ENCODE measurements around the gene ALPK3. TPM values are rescaled to one million over a fixed set of nuclear protein-coding genes. Genes with fewer than 3 reads are reported as not detected.

Gene ALPK3
- total RNA-seq, 2 donors from 2014 or later: 7.8 to 15.8 TPM

GRCh38 chr15:84885801-84886200 lies 68.6 kb downstream of the ALPK3 start:
- no peak overlapping the region for H3K4me3 ChIP-seq
- 72 to 78% methylated on average over 7 of the region's 7 CpGs for WGBS, 2 donors
- TF ChIP-seq POLR2A (IDR thresholded peaks at IDR 0.05) (no peak), CTCF (IDR thresholded peaks at IDR 0.05) (no peak)
- no peak for ATAC-seq
- H3K9me3 ChIP-seq: no peaks in the 10 kb centered on the region
- peak overlapping the region in 2 of 4 donors; percentile 62 to 72 for H3K27ac ChIP-seq
- no peaks in the 10 kb centered on the region for H3K27me3 ChIP-seq
- H3K36me3 ChIP-seq (replicated peaks in 1 of 2; ENCODE audit: insufficient read depth in 1 of 2, low read depth in 2 of 2): no peaks in the 10 kb centered on the region
- DNase-seq: no peak
- intact Hi-C loops (cut with DNase I): no loop called here
- peaks cover 19% of the 10 kb centered on the region for H3K4me1 ChIP-seq

GRCh38 chr15:84886211-84886983 lies 69.2 kb downstream of the ALPK3 start:
- intact Hi-C loops (cut with DNase I): no loop called here
- Histone ChIP-seq H3K27ac (peak overlapping the region in 3 of 4 donors; percentile 11 to 72 (median 62)), H3K4me1 (peaks cover 19% of the 10 kb centered on the region), H3K36me3 (replicated peaks in 1 of 2; ENCODE audit: insufficient read depth in 1 of 2, low read depth in 2 of 2) (no peaks in the 10 kb centered on the region), H3K4me3 (no peak overlapping the region), H3K9me3 (no peaks in the 10 kb centered on the region), H3K27me3 (no peaks in the 10 kb centered on the region)
- no peak for TF ChIP-seq CTCF (IDR thresholded peaks at IDR 0.05)
- no peak for TF ChIP-seq POLR2A (IDR thresholded peaks at IDR 0.05)
- peak; percentile 43 for ATAC-seq
- WGBS, 2 donors: 65 to 76% methylated on average over 10 to 14 of the region's 14 CpGs
- peak in 3 of 4 donors; percentile 20 to 42 (median 32) for DNase-seq

- Histone ChIP-seq H3K27me3 (no peaks in the 10 kb centered on the region), H3K27ac (peak overlapping the region in 3 of 4 donors; percentile 11 to 72 (median 62)), H3K4me3 (no peak overlapping the region), H3K36me3 (replicated peaks in 1 of 2; ENCODE audit: insufficient read depth in 1 of 2, low read depth in 2 of 2) (no peaks in the 10 kb centered on the region), H3K9me3 (no peaks in the 10 kb centered on the region), H3K4me1 (peaks cover 19% of the 10 kb centered on the region)
- 36 to 72% methylated on average over 1 of the region's 1 CpG for WGBS, 2 donors
- intact Hi-C loops (cut with DNase I): no loop called here
- DNase-seq (no peak), ATAC-seq (no peak)
- TF ChIP-seq CTCF (IDR thresholded peaks at IDR 0.05): no peak
- TF ChIP-seq POLR2A (IDR thresholded peaks at IDR 0.05): no peak
Measured at GRCh38 chr15:84886984-84887299, 69.8 kb downstream of the ALPK3 start.

- DNase-seq (no peak), ATAC-seq (no peak)
- WGBS, 2 donors: 61 to 76% methylated on average over 3 to 4 of the region's 4 CpGs
- TF ChIP-seq CTCF (IDR thresholded peaks at IDR 0.05): no peak
- no peak overlapping the region for H3K27ac ChIP-seq
- H3K9me3 ChIP-seq: no peaks in the 10 kb centered on the region
- peaks cover 19% of the 10 kb centered on the region for H3K4me1 ChIP-seq
- no peak overlapping the region for H3K4me3 ChIP-seq
- H3K36me3 ChIP-seq (replicated peaks in 1 of 2; ENCODE audit: insufficient read depth in 1 of 2, low read depth in 2 of 2): no peaks in the 10 kb centered on the region
- H3K27me3 ChIP-seq: no peaks in the 10 kb centered on the region
- intact Hi-C loops (cut with DNase I): no loop called here
Measured at GRCh38 chr15:84887938-84888337, 70.8 kb downstream of the ALPK3 start.

GRCh38 chr15:84888639-84889038 lies 71.5 kb downstream of the ALPK3 start:
- intact Hi-C loops (cut with DNase I): no loop called here
- no peak overlapping the region for H3K4me3 ChIP-seq
- TF ChIP-seq CTCF (IDR thresholded peaks at IDR 0.05): no peak
- no peak for TF ChIP-seq POLR2A (IDR thresholded peaks at IDR 0.05)
- H3K27ac ChIP-seq: no peak overlapping the region
- 67 to 72% methylated on average over 13 to 17 of the region's 17 CpGs for WGBS, 2 donors
- no peaks in the 10 kb centered on the region for H3K36me3 ChIP-seq (replicated peaks in 1 of 2; ENCODE audit: insufficient read depth in 1 of 2, low read depth in 2 of 2)
- DNase-seq: no peak
- H3K9me3 ChIP-seq: no peaks in the 10 kb centered on the region
- no peaks in the 10 kb centered on the region for H3K27me3 ChIP-seq
- peaks cover 14% of the 10 kb centered on the region for H3K4me1 ChIP-seq
- no peak for ATAC-seq
